Frontal cortex (tissue), 4 donors: ENCODE measurements around the gene CLCA4. TPM values are rescaled to one million over a fixed set of nuclear protein-coding genes. Genes with fewer than 3 reads are reported as not detected.
"Not testable (repeated sequence)": the region's sequence is repeated elsewhere in the genome, so short reads cannot be mapped to it uniquely, and the experiment has no call there.

Experiments used
- DNase-seq, 2 donors: peaks; one replicate each; pipeline ENCODE4 v3.0.0; 2012; ENCODE audit warnings: low spot score in 2 of 2
- FAIRE-seq: peaks from 2 replicates; lab custom pipeline; 2012; peaks lifted over from hg19 to GRCh38; lab: Jason Lieb, UNC
- total RNA-seq: library from RNA; depleted of rRNA; stranded (reverse); fragments of >200 nt; gene quantifications from one replicate; pipeline ENCODE4 v1.2.3, GENCODE V29; 2014
- donor health status: control.
- donor health status: control.
- donor health status: control.

Gene CLCA4
- total RNA-seq, 1 donor from 2014 or later: not detected

- DNase-seq (no peak), FAIRE-seq (no peak)
These were observed 49.3 kb downstream of the CLCA4 start for GRCh38 chr1:86596224-86596623.

- FAIRE-seq (no peak), DNase-seq (no peak)
These were observed 49.9 kb downstream of the CLCA4 start for GRCh38 chr1:86596741-86597290.

- not testable (repeated sequence) for DNase-seq, FAIRE-seq
These were observed 59.2 kb downstream of the CLCA4 start for GRCh38 chr1:86606080-86606479.

GRCh38 chr1:86616433-86616832 is 69.6 kb downstream of the CLCA4 start:
- FAIRE-seq (no peak), DNase-seq (no peak)

GRCh38 chr1:86616871-86617270 is 70.0 kb downstream of the CLCA4 start:
- DNase-seq: no peak
- FAIRE-seq: no peak

- DNase-seq (no peak), FAIRE-seq (no peak)
These were observed 71.5 kb downstream of the CLCA4 start for GRCh38 chr1:86618358-86618757.

- FAIRE-seq: no peak
- no peak for DNase-seq
These were observed 72.4 kb downstream of the CLCA4 start for GRCh38 chr1:86619313-86619712.

- DNase-seq (no peak), FAIRE-seq (no peak)
These were observed 74.4 kb downstream of the CLCA4 start for GRCh38 chr1:86621286-86621685.

Other genes with a start within 250 kb of the CLCA4 start
- gene ODF2L, start 150.8 kb upstream of the CLCA4 start, total RNA-seq: 67.7 TPM
- gene CLCA2, start 122.9 kb upstream of the CLCA4 start, total RNA-seq: not detected
- gene CLCA1, start 78.2 kb upstream of the CLCA4 start, total RNA-seq: not detected
- gene SH3GLB1, start 157.5 kb downstream of the CLCA4 start, total RNA-seq: 120 TPM